Panc1 (cell line): ENCODE data around the gene CROT. TPM values are rescaled to one million over a fixed set of nuclear protein-coding genes. Genes with fewer than 3 reads are reported as not detected.

Source experiments
- ATAC-seq: fragments of 200-7000 bp; cut with Tn5 transposase; 2 replicates; pipeline ENCODE4 v1.9.1; 2020; ENCODE audit warnings: mild to moderate bottlenecking, moderate library complexity
- BruUV-seq: library from RNA; stranded (reverse); fragments of 400-500 nt; replicated peaks from 2 replicates; lab custom pipeline; 2021; lab: Mats Ljungman, UMichigan
- CTCF ChIA-PET: fragments of 300-600 bp; sonication (Branson Sonifier 250); formaldehyde crosslinking; loops from one replicate; lab custom pipeline; 2022; ENCODE audit warnings: antibody characterized with exemption; lab: Charles Lee
- POLR2A ChIA-PET: fragments of 300-600 bp; sonication (Branson Sonifier 250); formaldehyde crosslinking; loops from one replicate; lab custom pipeline; 2022; ENCODE audit warnings: antibody characterized with exemption; lab: Charles Lee
- DNase-seq: peaks from one replicate; pipeline ENCODE4 v3.0.0-alpha.2; 2010; ENCODE audit warnings: low read depth, low spot score
- H3K27ac ChIP-seq: 2 replicates; pipeline ENCODE4 v1.5.1; 2011; ENCODE audit warnings: mild to moderate bottlenecking, low read length, inconsistent platforms
- H3K27me3 ChIP-seq: fragments of 200-500 bp; sonication (Bioruptor generic); 2 replicates; pipeline ENCODE4 v1.6.0; 2014; ENCODE audit warnings: low read length, inconsistent platforms; ENCODE audit not compliant: control insufficient read depth, insufficient read depth
- H3K36me3 ChIP-seq: fragments of 200-500 bp; sonication (Bioruptor generic); 2 replicates; pipeline ENCODE4 v1.5.1; 2014; ENCODE audit warnings: inconsistent platforms, mild to moderate bottlenecking, low read length, moderate library complexity; ENCODE audit not compliant: control insufficient read depth, insufficient read depth
- H3K4me1 ChIP-seq: 2 replicates; pipeline ENCODE4 v1.5.1; 2011; ENCODE audit warnings: inconsistent platforms, mild to moderate bottlenecking, low read length, moderate library complexity; ENCODE audit not compliant: control insufficient read depth, insufficient read depth
- H3K4me3 ChIP-seq, 2 experiments: 2 replicates each; pipeline ENCODE4 v1.5.1; 2011 to 2012; ENCODE audit warnings: low read depth in 2 of 2, low read length in 2 of 2, mild to moderate bottlenecking in 2 of 2, inconsistent platforms in 1 of 2, moderate library complexity in 1 of 2
- H3K9me3 ChIP-seq: fragments of 200-500 bp; sonication (Bioruptor generic); 2 replicates; pipeline ENCODE4 v1.5.1; 2014; ENCODE audit warnings: low read depth, mild to moderate bottlenecking, inconsistent platforms, low read length, moderate library complexity; ENCODE audit not compliant: control insufficient read depth, insufficient read depth
- CTCF ChIP-seq: fragments of 450-650 bp; IDR thresholded peaks from 2 replicates; pipeline ENCODE4 v1.5.1; 2017; ENCODE audit warnings: mild to moderate bottlenecking
- POLR2AphosphoS5 ChIP-seq: IDR thresholded peaks from 2 replicates; pipeline ENCODE4 v1.6.1; 2012; ENCODE audit warnings: mild to moderate bottlenecking, low read depth, low read length, moderate library complexity
- REST ChIP-seq, 2 experiments: IDR thresholded peaks; 2 replicates each; pipeline ENCODE4 v1.6.1; 2011 to 2012; ENCODE audit warnings: low read depth in 2 of 2, control low read depth in 1 of 2, low read length in 1 of 2, mild to moderate bottlenecking in 1 of 2, moderate library complexity in 1 of 2; ENCODE audit not compliant: insufficient read depth in 1 of 2
- SIN3A ChIP-seq: IDR thresholded peaks from 2 replicates; pipeline ENCODE4 v1.6.1; 2012; ENCODE audit warnings: low read depth, mild to moderate bottlenecking, low read length, moderate library complexity, borderline replicate concordance; ENCODE audit not compliant: insufficient read depth
- TCF7L2 ChIP-seq: IDR thresholded peaks from 2 replicates; pipeline ENCODE4 v1.6.1; 2011; ENCODE audit warnings: mild to moderate bottlenecking, low read depth, low read length, inconsistent platforms
- in situ Hi-C: cut with HindIII; loops from 2 replicates; pipeline ENCODE4 v1.10.0; 2016; ENCODE audit warnings: low sequenced_read_pairs, low pct_unique_long_range_greater_than_20kb
- intact Hi-C: fragments of 100-400 bp; cut with micrococcal nuclease; formaldehyde crosslinking; loops from one replicate; pipeline ENCODE4 v1.10.0; 2022; ENCODE audit not compliant: unreplicated experiment
- total RNA-seq: library from RNA; stranded (reverse); gene quantifications from one replicate; pipeline ENCODE4 v1.2.1, GENCODE V29; 2021; ENCODE audit not compliant: unreplicated experiment

The CROT gene
- total RNA-seq, 1 experiment from 2014 or later, result 9.8 TPM

- Histone ChIP-seq H3K27ac (peak overlapping the region; percentile 91), H3K4me1 (peaks cover 12% of the 10 kb centered on the region; the same call in 1 of the 2 replicates), H3K27me3 (no peaks in the 10 kb centered on the region), H3K4me3 (peak overlapping the region; percentile 58 to 87), H3K9me3 (no peaks in the 10 kb centered on the region), H3K36me3 (no peaks in the 10 kb centered on the region)
- in situ Hi-C loops, result no loop called here
- TF ChIP-seq CTCF (no peak), TCF7L2 (no peak), SIN3A (no peak), REST (IDR thresholded peaks at IDR 0.05; ENCODE audit: insufficient read depth in 1 of 2, low read depth in 2 of 2, low read length in 1 of 2) (no peak), POLR2AphosphoS5 (no peak)
- peak; percentile 24 for ATAC-seq
- ChIA-PET CTCF (no interaction called here), POLR2A (no interaction called here)
- no peak for DNase-seq
- BruUV-seq, result no TSS peak
- intact Hi-C loops, result no loop called here
Observed at GRCh38 chr7:87345962-87346371, 503 bp downstream of the CROT start.

- Histone ChIP-seq H3K4me1 (peaks cover 12% of the 10 kb centered on the region; the same call in 1 of the 2 replicates), H3K36me3 (no peaks in the 10 kb centered on the region), H3K9me3 (peaks cover 6% of the 10 kb centered on the region; the same call in 1 of the 2 replicates), H3K27ac (no peak overlapping the region), H3K27me3 (no peaks in the 10 kb centered on the region), H3K4me3 (no peak overlapping the region)
- CTCF ChIA-PET, result no interaction called here
- no peak for ATAC-seq
- POLR2A ChIA-PET, result no interaction called here
- TF ChIP-seq REST (IDR thresholded peaks at IDR 0.05; ENCODE audit: insufficient read depth in 1 of 2, low read depth in 2 of 2, low read length in 1 of 2) (no peak), SIN3A (no peak), CTCF (no peak), POLR2AphosphoS5 (no peak), TCF7L2 (no peak)
- in situ Hi-C loops (no loop called here), intact Hi-C loops (no loop called here)
- BruUV-seq, result no TSS peak
- DNase-seq, result no peak
Observed at GRCh38 chr7:87347207-87347606, 1.7 kb downstream of the CROT start.
